Lung (tissue), 12 donors: ENCODE data around the gene ZNF112. TPM values are rescaled to one million over a fixed set of nuclear protein-coding genes. Genes with fewer than 3 reads are reported as not detected.

Experiments used
- ATAC-seq: fragments of 200-7000 bp; cut with Tn5 transposase; one replicate; pipeline ENCODE4 v1.9.1; 2020; ENCODE audit warnings: moderate number of reproducible peaks; ENCODE audit not compliant: insufficient read depth, low FRiP score
- DNase-seq, 3 donors: peaks; one replicate each; pipeline ENCODE4 v3.0.0-alpha.2; 2013 to 2017
- H3K27ac ChIP-seq, 2 donors: one replicate each; pipeline ENCODE4 v1.5.1; 2013; ENCODE audit warnings: mild to moderate bottlenecking in 2 of 2, moderate library complexity in 2 of 2, control low read depth in 1 of 2, inconsistent platforms in 1 of 2, low read depth in 1 of 2, low read length in 1 of 2
- H3K27me3 ChIP-seq, 3 donors: one replicate each; pipeline ENCODE4 v1.5.1; 2013; ENCODE audit warnings: low read length in 2 of 3; ENCODE audit not compliant: control insufficient read depth in 3 of 3, insufficient read depth in 3 of 3
- H3K36me3 ChIP-seq, 4 donors: one replicate each; pipeline ENCODE4 v1.5.1; 2013; ENCODE audit warnings: low read length in 4 of 4, mild to moderate bottlenecking in 1 of 4, moderate library complexity in 1 of 4; ENCODE audit not compliant: control insufficient read depth in 4 of 4, insufficient read depth in 4 of 4
- H3K4me1 ChIP-seq, 5 donors: one replicate each; pipeline ENCODE4 v1.5.1; 2013; ENCODE audit warnings: low read length in 5 of 5, mild to moderate bottlenecking in 2 of 5, moderate library complexity in 1 of 5; ENCODE audit not compliant: control insufficient read depth in 5 of 5, insufficient read depth in 5 of 5
- H3K4me3 ChIP-seq: one replicate; pipeline ENCODE4 v1.5.1; 2013; ENCODE audit warnings: mild to moderate bottlenecking, control low read depth, moderate library complexity
- H3K9ac ChIP-seq, 2 donors: one replicate each; pipeline ENCODE4 v1.5.1; 2013; ENCODE audit warnings: low read length in 2 of 2, control low read depth in 1 of 2; ENCODE audit not compliant: insufficient read depth in 1 of 2
- H3K9me3 ChIP-seq, 4 donors: one replicate each; pipeline ENCODE4 v1.5.1; 2013; ENCODE audit warnings: low read length in 3 of 4, mild to moderate bottlenecking in 1 of 4, moderate library complexity in 1 of 4; ENCODE audit not compliant: control insufficient read depth in 4 of 4, insufficient read depth in 3 of 4
- CTCF ChIP-seq: IDR thresholded peaks from 2 replicates; pipeline ENCODE4 v1.5.1; 2012; ENCODE audit warnings: mild to moderate bottlenecking; ENCODE audit errors: control extremely low read depth, extremely low read depth
- WGBS, 2 donors: extraction: QIAGEN DNeasy Blood & Tissue Kit; methylation state at CpG; one replicate each; pipeline ENCODE4 v1.1.7; 2013; 5-methylcytosine and 5-hydroxymethylcytosine counted together
- polyA plus RNA-seq, 2 donors: library from polyadenylated mRNA; stranded (reverse); fragments of 200-250 nt; gene quantifications; one replicate each; pipeline ENCODE4 v1.2.1, GENCODE V29; 2013
- total RNA-seq, 2 donors: library from RNA; depleted of rRNA in 1 of 2; stranded (reverse); fragments of >200 nt in 1 of 2; gene quantifications; one replicate each; pipeline ENCODE4 v1.2.1, GENCODE V29; 2014 to 2021
- donor health status: control.
- donor health status: control.
- donor health status: Bipolar disorder and iron deficiency.
- donor health status: healthy.
- donor health status: DM: yes; HTN: yes; CAD: no.

Gene ZNF112
- total and polyA plus RNA-seq, 4 donors: 1.0 to 11.3 (median 2.6) TPM

GRCh38 chr19:44374789-44375188, 18.3 kb upstream of the ZNF112 start:
- DNase-seq (no peak), ATAC-seq (no peak)
- WGBS, 2 donors: 50 to 57% methylated on average over 2 of the region's 2 CpGs
- Histone ChIP-seq H3K36me3 (no peaks in the 10 kb centered on the region), H3K27me3 (no peaks in the 10 kb centered on the region), H3K9ac (no peak overlapping the region), H3K4me1 (no peaks in the 10 kb centered on the region), H3K9me3 (peaks cover 0 to 11% (median 0%) of the 10 kb centered on the region in 4 donors), H3K4me3 (no peak overlapping the region), H3K27ac (no peak overlapping the region)
- TF ChIP-seq CTCF: no peak

- no peak overlapping the region for H3K27ac ChIP-seq
- H3K9ac ChIP-seq: no peak overlapping the region
- H3K36me3 ChIP-seq: no peaks in the 10 kb centered on the region
- ATAC-seq (no peak), DNase-seq (no peak)
- H3K27me3 ChIP-seq: no peaks in the 10 kb centered on the region
- no peaks in the 10 kb centered on the region for H3K4me1 ChIP-seq
- WGBS, 2 donors: 60 to 65% methylated on average over 20 of the region's 20 CpGs
- peaks cover 0 to 11% (median 0%) of the 10 kb centered on the region in 4 donors for H3K9me3 ChIP-seq
- H3K4me3 ChIP-seq: no peak overlapping the region
- no peak for TF ChIP-seq CTCF
Measured at GRCh38 chr19:44371815-44372480, 15.5 kb upstream of the ZNF112 start.

- H3K9me3 ChIP-seq: peaks cover 0 to 12% (median 0%) of the 10 kb centered on the region in 4 donors
- no peak for ATAC-seq
- H3K4me1 ChIP-seq: no peaks in the 10 kb centered on the region
- DNase-seq: no peak
- H3K4me3 ChIP-seq: no peak overlapping the region
- no peak overlapping the region for H3K9ac ChIP-seq
- no peaks in the 10 kb centered on the region for H3K36me3 ChIP-seq
- TF ChIP-seq CTCF: no peak
- H3K27ac ChIP-seq: no peak overlapping the region
- H3K27me3 ChIP-seq: no peaks in the 10 kb centered on the region
- 48 to 73% methylated on average over 17 of the region's 17 CpGs for WGBS, 2 donors
Measured at GRCh38 chr19:44367024-44367423, 10.5 kb upstream of the ZNF112 start.

GRCh38 chr19:44346556-44346955, 9.9 kb downstream of the ZNF112 start:
- H3K9me3 ChIP-seq: peaks cover 4 to 23% (median 18%) of the 10 kb centered on the region in 4 donors
- H3K27me3 ChIP-seq: no peaks in the 10 kb centered on the region
- TF ChIP-seq CTCF: no peak
- WGBS, 2 donors: 90 to 91% methylated on average over 4 of the region's 4 CpGs
- no peak overlapping the region for H3K9ac ChIP-seq
- peaks cover 0 to 5% (median 0%) of the 10 kb centered on the region in 5 donors for H3K4me1 ChIP-seq
- H3K27ac ChIP-seq: no peak overlapping the region
- ATAC-seq (no peak), DNase-seq (no peak)
- peaks cover 0 to 30% (median 3%) of the 10 kb centered on the region in 4 donors for H3K36me3 ChIP-seq
- no peak overlapping the region for H3K4me3 ChIP-seq
